Activated T-helper 17 cell treated with anti-CD3 and anti-CD28 coated beads, Interleukin-2, amount 50 U/mL, for 72 hours (primary cell): ENCODE results near the gene CLPX. TPM values are rescaled to one million over a fixed set of nuclear protein-coding genes. Genes with fewer than 3 reads are reported as not detected.
A peak's percentile ranks its signal among the peaks of the same experiment; 100 is the strongest.
"Not testable (repeated sequence)": the region's sequence is repeated elsewhere in the genome, so short reads cannot be mapped to it uniquely, and the experiment has no call there.

ENCODE experiments used
- ATAC-seq: fragments of 150-1000 bp; cut with Tn5 transposase; replicated peaks from 2 replicates; pipeline ENCODE4 v1.10.0; 2021; ENCODE audit warnings: mild to moderate bottlenecking, moderate library complexity
- H3K27ac Mint-ChIP-seq: one replicate; pipeline ENCODE4 v1.8.0; 2022; ENCODE audit warnings: mixed read lengths
- H3K27me3 Mint-ChIP-seq: one replicate; pipeline ENCODE4 v1.8.0; 2022; ENCODE audit warnings: mixed read lengths
- H3K36me3 Mint-ChIP-seq: one replicate; pipeline ENCODE4 v1.8.0; 2022; ENCODE audit warnings: low read depth, mild to moderate bottlenecking, mixed read lengths
- H3K4me1 Mint-ChIP-seq: one replicate; pipeline ENCODE4 v1.8.0; 2022; ENCODE audit warnings: mixed read lengths
- H3K4me3 Mint-ChIP-seq: one replicate; pipeline ENCODE4 v1.8.0; 2022; ENCODE audit warnings: mild to moderate bottlenecking, mixed read lengths
- H3K9me3 Mint-ChIP-seq: one replicate; pipeline ENCODE4 v1.8.0; 2022; ENCODE audit warnings: mixed read lengths
- total RNA-seq, 2 donors: library from RNA; stranded (reverse); gene quantifications; one replicate each; pipeline ENCODE4 v1.2.3, GENCODE V29; 2022

Gene CLPX
- total RNA-seq, 2 donors from 2014 or later, result 61.1 to 74.2 TPM

DNA sequence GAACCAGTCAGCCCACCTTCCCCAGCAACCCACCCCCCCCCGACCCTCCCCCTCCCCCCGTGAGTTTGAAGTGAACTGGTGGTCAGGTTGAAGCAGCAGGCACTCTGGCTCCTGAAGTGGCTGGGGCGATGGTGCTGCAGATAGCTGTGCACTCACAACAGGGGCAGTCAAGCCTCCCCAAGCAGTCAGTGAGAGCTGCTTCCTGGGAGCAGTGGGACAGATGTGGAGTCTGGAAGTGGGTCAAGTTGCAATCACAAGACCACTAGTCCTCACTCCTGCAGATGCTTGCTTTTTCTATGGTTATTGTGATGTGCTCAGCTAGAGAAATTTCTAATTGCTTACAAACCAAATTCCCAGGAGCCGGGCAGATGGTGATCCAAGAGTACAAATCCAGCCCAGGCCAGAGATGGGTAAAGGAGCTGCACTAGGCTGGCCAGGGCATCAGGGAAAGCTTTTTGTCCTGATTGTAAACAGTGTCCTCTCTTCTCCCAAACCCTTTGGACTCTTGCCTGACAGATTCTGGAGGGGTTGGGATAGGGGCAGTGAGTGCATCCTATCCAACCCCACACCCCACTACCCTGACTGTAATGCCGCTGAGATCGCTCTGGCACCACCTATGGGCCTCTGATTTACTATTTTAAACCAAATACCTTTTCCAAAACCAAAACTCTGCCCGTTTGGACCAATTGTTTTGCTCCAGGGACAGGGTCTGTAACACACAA is 9.8 kb upstream of the CLPX start:
- Mint-ChIP-seq H3K9me3 (no peaks in the 10 kb centered on the region), H3K36me3 (no peaks in the 10 kb centered on the region), H3K4me3 (no peak overlapping the region), H3K4me1 (no peaks in the 10 kb centered on the region), H3K27me3 (no peaks in the 10 kb centered on the region), H3K27ac (no peak overlapping the region)
- ATAC-seq, result no peak

DNA sequence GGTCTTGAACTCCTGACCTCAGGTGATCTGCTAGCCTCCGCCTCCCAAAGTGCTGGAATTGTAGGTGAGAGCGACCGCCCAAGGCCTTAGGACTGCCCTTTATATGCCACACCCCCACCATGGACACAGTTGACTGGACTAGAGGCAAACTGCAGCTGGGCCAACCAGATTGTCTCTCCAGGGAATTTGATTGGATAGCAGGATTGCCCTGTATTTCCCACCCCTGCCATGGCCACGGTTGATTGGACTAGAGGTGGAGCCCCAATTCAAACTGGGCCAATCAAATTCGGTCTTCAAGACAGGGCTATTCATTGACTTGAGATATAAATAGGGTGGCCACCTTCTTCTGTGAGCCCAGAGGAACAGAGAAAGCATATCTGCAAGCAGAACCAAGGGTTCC is 6.9 kb upstream of the CLPX start:
- Mint-ChIP-seq H3K4me1 (no peaks in the 10 kb centered on the region), H3K9me3 (no peaks in the 10 kb centered on the region), H3K27ac (no peak overlapping the region), H3K4me3 (no peak overlapping the region), H3K36me3 (no peaks in the 10 kb centered on the region), H3K27me3 (no peaks in the 10 kb centered on the region)
- peak; percentile 32 for ATAC-seq

DNA sequence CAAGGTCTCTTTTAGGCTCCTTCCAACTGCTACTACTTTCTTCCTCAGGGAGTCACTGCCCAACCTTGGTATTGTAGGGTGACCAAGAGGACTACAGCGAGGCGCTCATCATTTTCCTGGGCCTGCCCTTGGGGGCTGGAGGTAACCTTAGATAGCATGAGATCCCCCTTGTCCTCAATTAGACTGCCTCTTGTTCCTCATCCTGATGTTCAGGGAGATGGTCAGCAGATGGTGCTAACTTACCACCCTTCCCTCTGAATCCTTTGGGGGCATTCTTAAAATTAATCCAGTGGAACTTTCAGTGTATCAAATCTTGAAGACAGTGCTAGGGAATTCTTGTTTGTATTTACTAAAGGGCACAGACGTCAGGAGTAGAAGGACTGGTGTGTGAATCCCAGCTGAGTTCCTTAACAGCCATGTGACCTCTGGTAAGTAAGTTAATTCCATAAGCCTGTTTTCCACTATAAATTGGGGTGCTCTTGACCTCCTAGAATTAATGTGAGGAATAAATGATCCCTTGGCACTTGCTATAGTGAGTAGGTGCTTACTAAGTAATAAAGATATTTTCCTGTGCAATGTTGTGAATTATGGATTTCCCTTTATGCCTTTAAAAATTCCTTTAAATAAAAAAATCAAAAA is 4.1 kb upstream of the CLPX start:
- H3K36me3 Mint-ChIP-seq, result peaks cover 4% of the 10 kb centered on the region
- ATAC-seq, result no peak
- no peaks in the 10 kb centered on the region for H3K27me3 Mint-ChIP-seq
- no peak overlapping the region for H3K4me3 Mint-ChIP-seq
- no peaks in the 10 kb centered on the region for H3K9me3 Mint-ChIP-seq
- H3K4me1 Mint-ChIP-seq, result no peaks in the 10 kb centered on the region
- H3K27ac Mint-ChIP-seq, result peak overlapping the region; percentile 66

DNA sequence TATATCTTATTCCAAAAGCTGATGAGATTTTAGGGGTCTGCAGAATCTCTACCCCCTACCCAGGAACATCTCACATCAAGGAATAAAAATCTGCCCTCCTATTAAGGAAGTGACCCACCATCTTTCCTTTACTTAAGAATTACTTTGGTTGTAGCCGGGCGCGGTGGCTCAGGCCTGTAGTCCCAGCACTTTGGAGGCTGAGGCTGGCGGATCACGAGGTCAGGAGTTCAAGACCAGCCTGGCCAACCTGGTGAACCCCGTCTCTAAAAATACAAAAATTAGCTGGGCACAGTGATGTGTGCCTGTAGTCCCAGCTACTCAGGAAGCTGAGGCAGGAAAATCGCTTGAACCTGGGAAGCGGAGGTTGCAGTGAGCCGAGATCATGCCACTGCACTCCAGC is 3.3 kb upstream of the CLPX start:
- H3K4me1 Mint-ChIP-seq, H3K27me3 Mint-ChIP-seq, H3K4me3 Mint-ChIP-seq, H3K27ac Mint-ChIP-seq, ATAC-seq, H3K9me3 Mint-ChIP-seq: not testable (repeated sequence)
- H3K36me3 Mint-ChIP-seq, result peaks cover 11% of the 10 kb centered on the region

DNA sequence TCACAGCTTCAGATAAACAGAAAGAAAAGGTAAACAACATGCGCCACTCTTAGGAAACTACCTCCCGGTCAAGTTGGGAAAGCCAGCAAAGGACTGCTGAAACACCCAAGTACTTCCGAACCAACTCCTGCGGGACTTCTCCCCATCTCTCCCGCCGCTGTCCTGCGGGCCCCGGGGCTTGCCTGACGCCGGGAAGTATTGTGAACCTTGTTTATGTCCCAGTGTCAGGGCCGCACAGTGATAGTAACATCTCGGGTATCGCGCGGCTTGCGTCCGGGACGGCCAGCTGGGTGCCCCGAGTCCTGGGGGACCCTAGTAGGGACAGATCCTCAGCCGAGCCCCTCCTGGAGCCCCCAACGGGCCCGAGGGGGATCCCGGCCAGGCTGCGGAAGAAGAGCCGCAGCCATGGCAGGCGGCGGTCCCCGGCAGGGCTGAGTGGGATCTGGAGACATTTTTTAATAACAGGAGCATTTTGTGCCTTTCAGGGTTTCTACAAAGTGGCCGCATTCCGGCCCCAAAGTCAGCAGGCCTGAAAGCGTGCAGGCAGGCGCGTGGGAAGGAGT is 756 bp downstream of the CLPX start:
- ATAC-seq, result peak; percentile 37
- Mint-ChIP-seq H3K4me3 (peak overlapping the region; percentile 94), H3K27me3 (no peaks in the 10 kb centered on the region), H3K4me1 (no peaks in the 10 kb centered on the region), H3K36me3 (peaks cover 47% of the 10 kb centered on the region), H3K9me3 (no peaks in the 10 kb centered on the region), H3K27ac (peak overlapping the region; percentile 87)

DNA sequence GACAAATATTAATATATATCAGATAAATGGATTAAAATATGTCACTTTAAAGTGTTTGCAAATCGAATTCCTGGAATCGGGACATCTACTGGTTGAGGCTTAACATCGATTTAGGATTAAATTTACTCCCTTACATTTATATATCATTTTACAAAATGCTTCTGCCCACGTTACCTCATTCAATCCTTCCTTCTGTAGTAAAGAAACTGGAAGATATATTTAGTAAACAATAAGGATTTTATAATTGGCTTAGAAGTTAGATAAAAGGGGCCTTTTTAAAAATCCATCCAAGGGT is 1.3 kb downstream of the CLPX start:
- Mint-ChIP-seq H3K9me3 (no peaks in the 10 kb centered on the region), H3K36me3 (peaks cover 53% of the 10 kb centered on the region), H3K4me3 (peak overlapping the region; percentile 94), H3K27ac (peak overlapping the region; percentile 87), H3K27me3 (no peaks in the 10 kb centered on the region), H3K4me1 (no peaks in the 10 kb centered on the region)
- ATAC-seq, result no peak

DNA sequence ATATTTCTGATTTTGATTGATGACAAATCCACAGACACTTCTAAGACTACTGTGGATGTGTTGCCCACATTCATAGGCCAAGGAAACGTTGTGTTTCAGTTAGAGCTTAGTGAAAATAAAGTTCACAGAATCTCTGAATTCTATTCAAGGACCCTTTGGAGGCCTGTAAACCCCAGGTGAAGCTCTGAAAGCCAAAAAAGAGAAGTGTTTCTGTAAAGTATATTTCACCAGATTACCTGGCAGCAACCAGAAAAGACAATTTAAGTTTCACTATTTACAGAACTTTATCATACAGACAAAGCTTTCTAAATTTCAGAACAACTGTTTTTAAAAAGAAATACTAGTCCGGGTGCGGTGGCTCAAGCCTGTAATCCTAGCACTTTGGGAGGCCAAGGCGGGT is 2.6 kb downstream of the CLPX start:
- H3K4me3 Mint-ChIP-seq, result peak overlapping the region; percentile 94
- H3K9me3 Mint-ChIP-seq, result no peaks in the 10 kb centered on the region
- H3K27ac Mint-ChIP-seq, result no peak overlapping the region
- H3K4me1 Mint-ChIP-seq, result no peaks in the 10 kb centered on the region
- peaks cover 65% of the 10 kb centered on the region for H3K36me3 Mint-ChIP-seq
- no peak for ATAC-seq
- no peaks in the 10 kb centered on the region for H3K27me3 Mint-ChIP-seq

DNA sequence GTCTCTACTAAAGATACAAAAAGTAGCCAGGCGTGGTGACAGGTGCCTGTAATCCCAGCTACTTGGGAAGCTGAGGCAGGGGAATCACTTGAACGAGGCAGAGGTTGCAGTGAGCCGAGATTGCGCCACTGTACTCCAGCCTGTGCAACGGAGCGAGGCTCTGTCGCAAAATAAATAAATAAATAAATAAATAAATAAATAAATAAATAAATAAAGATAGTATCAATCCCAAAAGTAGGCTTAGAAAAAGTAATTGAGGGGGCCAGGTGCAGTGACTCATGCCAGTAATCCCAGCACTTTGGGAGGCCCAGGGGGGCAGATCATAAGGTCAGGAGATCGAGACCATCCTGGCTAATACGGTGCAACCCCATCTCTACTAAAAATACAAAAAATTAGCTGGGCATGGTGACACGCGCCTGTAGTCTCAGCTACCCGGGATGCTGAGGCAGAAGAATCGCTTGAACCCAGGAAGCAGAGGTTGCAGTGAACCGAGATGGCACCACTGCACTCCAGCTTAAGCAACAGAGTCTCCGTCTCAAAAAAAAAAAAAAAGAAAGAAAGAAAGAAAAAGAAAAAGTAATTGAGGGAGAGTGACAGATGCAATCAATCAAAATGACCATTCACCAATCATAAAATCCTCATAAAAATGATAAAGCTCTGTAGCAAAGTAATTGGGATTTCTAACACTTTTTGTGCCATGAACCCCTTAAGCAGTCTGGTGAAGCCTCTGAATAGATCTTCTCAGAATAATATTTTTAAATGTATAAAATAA is 3.4 kb downstream of the CLPX start:
- not testable (repeated sequence) for ATAC-seq, H3K27me3 Mint-ChIP-seq, H3K9me3 Mint-ChIP-seq, H3K27ac Mint-ChIP-seq, H3K4me1 Mint-ChIP-seq
- H3K36me3 Mint-ChIP-seq, result peaks cover 73% of the 10 kb centered on the region
- peak overlapping the region; percentile 94 for H3K4me3 Mint-ChIP-seq

DNA sequence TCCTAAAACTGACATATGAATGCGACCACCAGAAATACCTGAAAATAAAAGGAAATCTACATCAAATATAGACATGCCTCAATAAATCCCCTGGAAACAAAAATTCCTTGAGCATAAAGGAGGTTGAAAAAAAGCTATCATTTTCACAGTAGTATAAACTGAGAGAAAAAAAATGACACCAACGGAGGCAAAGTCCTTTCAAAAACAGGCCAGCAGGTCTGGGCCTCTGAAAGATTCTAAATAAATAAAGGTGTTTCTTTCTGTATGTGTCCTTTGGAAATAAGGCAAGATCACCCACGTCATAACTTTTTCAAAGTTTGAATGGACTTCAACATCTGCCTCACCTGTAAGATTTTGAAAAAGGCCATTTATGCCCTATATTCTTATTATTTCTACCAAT is 5.0 kb downstream of the CLPX start:
- Mint-ChIP-seq H3K4me3 (no peak overlapping the region), H3K36me3 (peaks cover 89% of the 10 kb centered on the region), H3K27me3 (no peaks in the 10 kb centered on the region), H3K27ac (no peak overlapping the region), H3K9me3 (no peaks in the 10 kb centered on the region), H3K4me1 (no peaks in the 10 kb centered on the region)
- ATAC-seq, result no peak

DNA sequence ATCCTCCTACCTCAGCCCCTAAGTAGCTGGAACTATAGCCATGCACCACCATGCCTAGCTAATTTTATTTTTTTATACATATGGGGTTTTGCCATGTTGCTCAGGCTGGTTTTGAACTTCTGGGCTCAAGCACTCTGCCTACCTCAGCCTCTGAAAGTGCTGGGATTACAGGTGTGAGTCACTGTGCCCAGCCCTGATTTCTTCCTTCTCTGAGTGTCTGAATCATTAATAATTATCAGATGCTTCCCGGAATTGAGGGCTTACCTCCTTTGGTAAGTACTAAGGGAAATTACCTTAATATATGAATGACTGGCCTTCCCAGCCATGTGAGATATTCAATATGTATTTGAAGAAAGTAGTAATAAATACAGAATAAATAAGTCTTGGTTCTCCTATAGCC is 7.2 kb downstream of the CLPX start:
- Mint-ChIP-seq H3K36me3 (peaks cover 93% of the 10 kb centered on the region), H3K9me3 (no peaks in the 10 kb centered on the region), H3K27me3 (no peaks in the 10 kb centered on the region), H3K27ac (no peak overlapping the region), H3K4me3 (no peak overlapping the region), H3K4me1 (no peaks in the 10 kb centered on the region)
- no peak for ATAC-seq

DNA sequence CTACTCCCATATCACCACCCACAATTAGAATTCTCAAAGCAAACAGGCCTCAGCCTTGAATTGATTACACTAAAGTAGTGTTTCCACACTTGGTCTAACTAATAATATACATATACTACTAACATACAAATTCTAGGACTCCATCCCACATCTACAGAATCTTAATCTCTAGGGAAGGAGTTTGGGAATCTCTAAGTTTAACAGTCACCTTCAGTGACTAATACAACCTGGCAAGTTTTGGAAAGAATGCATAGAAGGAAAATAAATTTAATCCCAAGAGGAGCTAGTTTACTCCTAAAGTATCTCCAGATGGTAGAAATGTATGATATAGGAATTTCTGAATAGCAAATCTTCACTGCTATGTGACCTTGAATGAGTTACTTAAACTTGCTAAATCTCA is 9.1 kb downstream of the CLPX start:
- H3K9me3 Mint-ChIP-seq, result no peaks in the 10 kb centered on the region
- no peak overlapping the region for H3K4me3 Mint-ChIP-seq
- no peak overlapping the region for H3K27ac Mint-ChIP-seq
- no peak for ATAC-seq
- H3K36me3 Mint-ChIP-seq, result peaks cover 96% of the 10 kb centered on the region
- H3K4me1 Mint-ChIP-seq, result no peaks in the 10 kb centered on the region
- no peaks in the 10 kb centered on the region for H3K27me3 Mint-ChIP-seq

DNA sequence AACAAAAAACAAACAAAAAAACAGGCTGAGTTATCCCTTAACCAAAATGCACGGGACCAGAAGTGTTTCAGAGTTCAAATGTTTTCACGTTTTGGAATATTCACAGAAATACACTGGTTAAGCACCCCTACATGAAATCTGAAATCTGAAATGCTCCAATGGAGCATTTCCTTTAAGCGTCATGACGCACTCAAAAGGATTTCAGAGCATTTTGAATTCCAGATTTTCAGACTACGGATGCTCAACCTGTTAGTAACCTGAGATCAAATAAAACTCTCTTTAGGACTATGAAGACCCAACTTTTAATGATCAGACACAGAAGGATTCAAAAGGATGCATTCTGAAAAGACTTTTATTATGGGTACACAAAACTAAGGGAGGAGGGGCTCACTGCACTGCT is 9.6 kb downstream of the CLPX start:
- no peaks in the 10 kb centered on the region for H3K27me3 Mint-ChIP-seq
- no peaks in the 10 kb centered on the region for H3K9me3 Mint-ChIP-seq
- no peak overlapping the region for H3K27ac Mint-ChIP-seq
- ATAC-seq, result no peak
- H3K4me1 Mint-ChIP-seq, result no peaks in the 10 kb centered on the region
- H3K4me3 Mint-ChIP-seq, result no peak overlapping the region
- peaks cover 94% of the 10 kb centered on the region for H3K36me3 Mint-ChIP-seq

DNA sequence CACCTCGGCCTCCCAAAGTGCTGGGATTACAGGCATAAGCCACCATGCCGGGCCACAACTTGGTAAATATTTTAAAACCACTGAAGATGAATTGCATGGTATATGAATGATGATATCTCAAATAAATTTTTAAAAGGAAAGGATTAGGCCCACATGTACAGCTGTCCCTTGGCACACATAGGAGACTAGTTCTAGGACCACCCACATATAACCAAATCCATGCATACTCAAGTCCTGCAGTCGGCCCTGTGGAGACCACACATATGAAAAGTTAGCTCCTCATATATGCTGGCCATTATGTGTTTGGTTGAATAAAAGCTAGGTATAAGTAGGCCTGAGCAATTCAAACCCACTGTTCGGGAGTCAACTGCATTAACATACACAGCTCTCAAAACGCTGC is 10.6 kb downstream of the CLPX start:
- Mint-ChIP-seq H3K36me3 (peaks cover 94% of the 10 kb centered on the region), H3K27ac (no peak overlapping the region), H3K27me3 (no peaks in the 10 kb centered on the region), H3K9me3 (no peaks in the 10 kb centered on the region), H3K4me1 (no peaks in the 10 kb centered on the region), H3K4me3 (no peak overlapping the region)
- no peak for ATAC-seq

DNA sequence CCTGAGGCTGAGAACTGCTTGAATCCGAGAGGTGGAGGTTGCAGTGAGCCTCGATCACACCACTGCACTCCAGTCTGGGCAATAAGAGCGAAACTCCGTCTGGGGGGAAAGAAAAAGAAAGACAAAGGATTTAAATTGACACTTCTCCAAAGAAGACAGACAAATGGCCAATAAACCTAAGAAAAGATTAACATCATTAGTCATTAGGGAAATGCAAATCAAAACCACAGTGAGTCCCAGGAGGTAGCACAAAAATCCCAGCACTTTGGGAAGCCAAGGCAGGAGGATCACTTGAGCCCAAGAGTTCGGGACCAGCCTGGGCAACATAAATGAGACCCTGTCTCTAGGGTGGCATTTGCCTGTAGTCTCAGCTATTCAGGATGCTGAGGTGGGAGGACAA is 12.6 kb downstream of the CLPX start:
- Mint-ChIP-seq H3K4me1 (no peaks in the 10 kb centered on the region), H3K27me3 (no peaks in the 10 kb centered on the region), H3K27ac (peak overlapping the region; percentile 52), H3K9me3 (no peaks in the 10 kb centered on the region), H3K36me3 (peaks cover 86% of the 10 kb centered on the region), H3K4me3 (no peak overlapping the region)
- ATAC-seq, result no peak

DNA sequence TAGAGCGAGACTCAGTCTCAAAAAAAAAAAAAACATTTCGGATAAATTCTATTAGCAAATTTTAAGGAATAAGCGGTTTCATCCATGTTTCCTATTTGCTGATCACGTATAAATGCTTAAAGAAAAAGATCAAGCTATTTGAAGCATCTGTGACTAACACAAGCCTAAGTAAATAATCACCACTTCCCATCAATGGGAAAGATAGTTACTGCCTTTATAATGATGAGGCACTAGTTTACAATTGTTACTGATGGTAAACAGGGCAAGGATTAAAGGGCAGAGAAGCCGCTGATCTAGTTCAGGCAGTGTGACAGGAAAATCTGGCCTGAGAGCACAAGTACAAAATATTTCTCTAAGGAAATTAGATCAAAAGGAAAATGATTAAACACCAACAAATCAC is 13.7 kb downstream of the CLPX start:
- Mint-ChIP-seq H3K4me1 (no peaks in the 10 kb centered on the region), H3K27ac (no peak overlapping the region), H3K4me3 (no peak overlapping the region)

More for the DNA sequence above, 13.7 kb downstream of the CLPX start:
- H3K27me3 Mint-ChIP-seq, result no peaks in the 10 kb centered on the region
- H3K9me3 Mint-ChIP-seq, result no peaks in the 10 kb centered on the region
- ATAC-seq, result no peak
- peaks cover 83% of the 10 kb centered on the region for H3K36me3 Mint-ChIP-seq
